AG20443 (cell line): ENCODE data around the gene APBB1.

ENCODE experiments used
- DNase-seq: peaks from one replicate; pipeline ENCODE4 v3.0.0; 2012; ENCODE audit warnings: low spot score, mixed read lengths

The APBB1 gene

DNA sequence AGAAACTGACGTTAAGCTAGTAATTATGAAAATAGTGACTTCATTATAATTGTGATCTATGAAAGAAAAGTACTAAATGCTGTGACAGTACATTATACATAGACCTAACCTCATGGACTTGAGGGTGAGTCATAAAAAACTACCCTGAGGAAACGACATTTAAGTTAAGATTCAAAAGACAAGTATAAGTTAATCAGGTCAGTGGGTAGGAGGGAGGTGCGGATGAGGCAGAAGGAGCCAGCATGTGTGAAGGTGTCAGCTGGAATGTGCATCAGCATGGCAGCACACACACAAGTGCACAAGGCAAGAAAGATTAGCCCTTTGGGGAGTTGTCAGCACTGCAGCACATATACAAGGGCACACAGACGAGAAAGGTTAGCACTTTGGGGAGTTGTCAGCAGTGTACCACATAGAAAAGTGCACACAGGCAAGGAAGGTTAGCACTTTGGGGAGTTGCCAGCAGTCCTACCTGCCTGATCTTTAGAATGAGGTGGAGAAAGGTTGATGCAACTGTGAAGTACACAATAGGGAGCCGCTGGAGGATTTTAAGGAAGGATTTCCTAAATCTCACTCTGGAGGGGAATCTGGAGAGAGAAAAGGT lies 67.0 kb downstream of the APBB1 start:
- DNase-seq: no peak

DNA sequence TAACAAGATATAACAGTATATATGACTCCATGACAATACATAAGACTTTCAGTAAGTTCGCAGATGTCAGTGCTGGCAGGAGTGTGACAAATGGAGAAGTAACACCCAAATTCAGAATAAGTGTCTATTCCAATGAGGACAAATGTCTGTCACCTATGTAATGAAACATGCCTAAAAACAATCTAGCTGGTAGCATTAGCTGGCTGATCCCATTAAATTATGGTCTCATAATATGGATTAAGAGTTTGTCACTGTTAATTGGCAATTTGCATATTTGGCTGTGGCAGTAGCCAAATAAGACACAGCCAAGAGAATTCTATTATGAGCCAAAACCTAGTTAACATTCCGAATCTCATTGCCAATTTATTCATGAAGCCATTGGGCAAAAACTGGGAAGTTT lies 68.4 kb downstream of the APBB1 start:
- DNase-seq: no peak

DNA sequence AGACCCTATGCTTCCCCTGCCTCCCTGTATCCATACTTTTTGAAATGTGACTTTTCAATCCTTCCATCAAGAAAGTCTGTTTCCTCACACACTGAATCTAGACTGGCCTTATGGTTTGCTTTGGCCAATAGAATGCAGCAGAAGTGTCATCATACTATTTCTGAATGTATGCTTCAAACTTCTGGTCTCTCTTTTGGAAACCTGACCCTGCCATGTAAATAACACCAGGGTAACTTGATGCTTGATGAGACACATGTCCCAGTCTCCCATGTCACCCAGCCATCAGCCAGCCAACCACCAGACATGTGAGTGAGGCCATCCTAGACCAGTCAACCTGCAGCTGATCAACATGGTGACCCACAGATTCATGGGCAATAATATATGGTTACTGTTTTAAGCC lies 68.9 kb downstream of the APBB1 start:
- DNase-seq: no peak

DNA sequence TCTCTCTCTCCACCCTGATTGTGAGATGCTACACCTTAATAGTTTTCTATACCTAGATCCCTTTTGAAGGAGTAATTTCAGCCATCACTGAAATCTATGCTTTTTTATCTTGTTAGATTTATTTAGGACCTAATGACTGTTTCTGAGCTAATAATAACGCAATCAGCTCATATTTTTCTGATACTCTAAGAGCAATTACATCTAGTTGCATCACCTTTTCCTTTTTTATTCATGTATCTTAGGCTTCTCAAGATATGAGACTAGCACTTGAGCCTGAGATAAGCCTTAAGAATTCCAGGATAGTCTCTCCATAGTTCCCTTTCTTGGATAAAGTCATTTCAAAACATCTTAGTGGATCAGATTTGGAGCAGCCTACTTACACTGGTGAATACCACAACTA lies 73.5 kb downstream of the APBB1 start:
- DNase-seq: no peak
